BLaER1 (cell line): Measurements from ENCODE around the gene ARHGEF4.

ENCODE experiments used
- H3K27ac ChIP-seq: shearing (Covaris generic); formaldehyde crosslinking; 2 replicates; pipeline ENCODE4 v1.8.1; 2022
- H3K27me3 ChIP-seq: shearing (Covaris generic); formaldehyde crosslinking; 2 replicates; pipeline ENCODE4 v1.8.1; 2022
- H3K36me3 ChIP-seq: shearing (Covaris generic); formaldehyde crosslinking; 2 replicates; pipeline ENCODE4 v1.8.1; 2022
- H3K4me1 ChIP-seq: shearing (Covaris generic); formaldehyde crosslinking; 2 replicates; pipeline ENCODE4 v1.8.1; 2022
- H3K4me2 ChIP-seq: shearing (Covaris generic); formaldehyde crosslinking; 2 replicates; pipeline ENCODE4 v1.8.1; 2022
- H3K4me3 ChIP-seq: shearing (Covaris generic); formaldehyde crosslinking; 2 replicates; pipeline ENCODE4 v1.8.1; 2022
- H3K9ac ChIP-seq: shearing (Covaris generic); formaldehyde crosslinking; 2 replicates; pipeline ENCODE4 v1.8.1; 2022
- H3K9me3 ChIP-seq: shearing (Covaris generic); formaldehyde crosslinking; 2 replicates; pipeline ENCODE4 v1.8.1; 2022
- H4K20me1 ChIP-seq: shearing (Covaris generic); formaldehyde crosslinking; 2 replicates; pipeline ENCODE4 v1.8.1; 2022
- Cebpa-rat ChIP-seq: shearing (Covaris generic); IDR thresholded peaks from 2 replicates; pipeline ENCODE4 v1.8.1; 2022

Gene ARHGEF4

GRCh38 chr2:131047920-131048560 lies 211.3 kb downstream of the ARHGEF4 start:
- no peak overlapping the region for H3K4me3 ChIP-seq
- peaks cover 5% of the 10 kb centered on the region; the same call in 1 of the 2 replicates for H3K4me1 ChIP-seq
- peaks cover 73% of the 10 kb centered on the region for H4K20me1 ChIP-seq
- H3K9me3 ChIP-seq, result no peaks in the 10 kb centered on the region
- no peak overlapping the region for H3K4me2 ChIP-seq
- no peak overlapping the region for H3K27ac ChIP-seq
- H3K27me3 ChIP-seq, result no peaks in the 10 kb centered on the region
- H3K36me3 ChIP-seq, result peaks cover 79% of the 10 kb centered on the region
- no peak for TF ChIP-seq Cebpa-rat
- no peak overlapping the region for H3K9ac ChIP-seq

GRCh38 chr2:131048641-131049040 lies 211.9 kb downstream of the ARHGEF4 start:
- no peak for TF ChIP-seq Cebpa-rat
- Histone ChIP-seq H4K20me1 (peaks cover 79% of the 10 kb centered on the region), H3K4me2 (no peak overlapping the region), H3K27me3 (no peaks in the 10 kb centered on the region), H3K27ac (no peak overlapping the region), H3K4me3 (no peak overlapping the region), H3K9me3 (no peaks in the 10 kb centered on the region), H3K36me3 (peaks cover 85% of the 10 kb centered on the region), H3K4me1 (no peaks in the 10 kb centered on the region), H3K9ac (no peak overlapping the region)

GRCh38 chr2:131049150-131049718 lies 212.5 kb downstream of the ARHGEF4 start:
- Histone ChIP-seq H3K27me3 (no peaks in the 10 kb centered on the region), H3K9ac (no peak overlapping the region), H3K4me1 (no peaks in the 10 kb centered on the region), H3K4me2 (no peak overlapping the region), H4K20me1 (peaks cover 85% of the 10 kb centered on the region), H3K4me3 (no peak overlapping the region), H3K9me3 (no peaks in the 10 kb centered on the region), H3K36me3 (peaks cover 91% of the 10 kb centered on the region), H3K27ac (no peak overlapping the region)
- TF ChIP-seq Cebpa-rat, result no peak

GRCh38 chr2:131050896-131051295 lies 214.2 kb downstream of the ARHGEF4 start:
- Histone ChIP-seq H3K36me3 (peaks cover 100% of the 10 kb centered on the region), H4K20me1 (peaks cover 100% of the 10 kb centered on the region), H3K4me2 (no peak overlapping the region), H3K27me3 (no peaks in the 10 kb centered on the region), H3K9ac (no peak overlapping the region), H3K27ac (no peak overlapping the region), H3K4me1 (no peaks in the 10 kb centered on the region), H3K9me3 (no peaks in the 10 kb centered on the region), H3K4me3 (no peak overlapping the region)
- TF ChIP-seq Cebpa-rat, result no peak

GRCh38 chr2:131052741-131053263 lies 216.1 kb downstream of the ARHGEF4 start:
- Histone ChIP-seq H3K9ac (no peak overlapping the region), H4K20me1 (peaks cover 100% of the 10 kb centered on the region), H3K27me3 (no peaks in the 10 kb centered on the region), H3K4me2 (no peak overlapping the region), H3K27ac (no peak overlapping the region), H3K4me3 (no peak overlapping the region), H3K36me3 (peaks cover 100% of the 10 kb centered on the region), H3K4me1 (no peaks in the 10 kb centered on the region), H3K9me3 (no peaks in the 10 kb centered on the region)
- TF ChIP-seq Cebpa-rat, result no peak

- no peak for TF ChIP-seq Cebpa-rat
- H3K27ac ChIP-seq, result no peak overlapping the region
- no peaks in the 10 kb centered on the region for H3K4me1 ChIP-seq
- peaks cover 100% of the 10 kb centered on the region for H4K20me1 ChIP-seq
- H3K4me2 ChIP-seq, result no peak overlapping the region
- H3K9ac ChIP-seq, result no peak overlapping the region
- no peak overlapping the region for H3K4me3 ChIP-seq
- peaks cover 100% of the 10 kb centered on the region for H3K36me3 ChIP-seq
- H3K9me3 ChIP-seq, result no peaks in the 10 kb centered on the region
- no peaks in the 10 kb centered on the region for H3K27me3 ChIP-seq
Observed at GRCh38 chr2:131054488-131054887, 217.8 kb downstream of the ARHGEF4 start.

GRCh38 chr2:131055169-131056065 lies 218.7 kb downstream of the ARHGEF4 start:
- no peaks in the 10 kb centered on the region for H3K9me3 ChIP-seq
- H3K27ac ChIP-seq, result no peak overlapping the region
- no peak overlapping the region for H3K4me3 ChIP-seq
- no peak overlapping the region for H3K9ac ChIP-seq
- TF ChIP-seq Cebpa-rat, result no peak
- no peaks in the 10 kb centered on the region for H3K4me1 ChIP-seq
- no peaks in the 10 kb centered on the region for H3K27me3 ChIP-seq
- H3K4me2 ChIP-seq, result no peak overlapping the region
- H3K36me3 ChIP-seq, result peaks cover 99% of the 10 kb centered on the region
- H4K20me1 ChIP-seq, result peaks cover 100% of the 10 kb centered on the region

GRCh38 chr2:131056204-131056931 lies 219.7 kb downstream of the ARHGEF4 start:
- H3K4me2 ChIP-seq, result no peak overlapping the region
- no peaks in the 10 kb centered on the region for H3K27me3 ChIP-seq
- no peaks in the 10 kb centered on the region for H3K9me3 ChIP-seq
- H3K9ac ChIP-seq, result no peak overlapping the region
- H3K4me3 ChIP-seq, result no peak overlapping the region
- H3K27ac ChIP-seq, result no peak overlapping the region
- TF ChIP-seq Cebpa-rat, result no peak
- H3K4me1 ChIP-seq, result no peaks in the 10 kb centered on the region
- H4K20me1 ChIP-seq, result peaks cover 99% of the 10 kb centered on the region
- peaks cover 97% of the 10 kb centered on the region for H3K36me3 ChIP-seq

- peaks cover 97% of the 10 kb centered on the region for H3K36me3 ChIP-seq
- H3K4me1 ChIP-seq, result no peaks in the 10 kb centered on the region
- no peaks in the 10 kb centered on the region for H3K9me3 ChIP-seq
- H3K27me3 ChIP-seq, result no peaks in the 10 kb centered on the region
- no peak overlapping the region for H3K27ac ChIP-seq
- H3K4me3 ChIP-seq, result no peak overlapping the region
- H3K9ac ChIP-seq, result no peak overlapping the region
- H3K4me2 ChIP-seq, result no peak overlapping the region
- no peak for TF ChIP-seq Cebpa-rat
- H4K20me1 ChIP-seq, result peaks cover 99% of the 10 kb centered on the region
Observed at GRCh38 chr2:131056932-131057287, 220.2 kb downstream of the ARHGEF4 start.
